NCI-H146 treated with DMSO at 0.1 percent for 48 hours (cell line): ENCODE results near the gene DYRK1A.
"Not testable (repeated sequence)": the region's sequence is repeated elsewhere in the genome, so short reads cannot be mapped to it uniquely, and the experiment has no call there.

Experiments used
- DNase-seq: peaks from one replicate; lab custom pipeline; 2025; ENCODE audit not compliant: unreplicated experiment; lab: John Stamatoyannopoulos, UW

The DYRK1A gene

DNA sequence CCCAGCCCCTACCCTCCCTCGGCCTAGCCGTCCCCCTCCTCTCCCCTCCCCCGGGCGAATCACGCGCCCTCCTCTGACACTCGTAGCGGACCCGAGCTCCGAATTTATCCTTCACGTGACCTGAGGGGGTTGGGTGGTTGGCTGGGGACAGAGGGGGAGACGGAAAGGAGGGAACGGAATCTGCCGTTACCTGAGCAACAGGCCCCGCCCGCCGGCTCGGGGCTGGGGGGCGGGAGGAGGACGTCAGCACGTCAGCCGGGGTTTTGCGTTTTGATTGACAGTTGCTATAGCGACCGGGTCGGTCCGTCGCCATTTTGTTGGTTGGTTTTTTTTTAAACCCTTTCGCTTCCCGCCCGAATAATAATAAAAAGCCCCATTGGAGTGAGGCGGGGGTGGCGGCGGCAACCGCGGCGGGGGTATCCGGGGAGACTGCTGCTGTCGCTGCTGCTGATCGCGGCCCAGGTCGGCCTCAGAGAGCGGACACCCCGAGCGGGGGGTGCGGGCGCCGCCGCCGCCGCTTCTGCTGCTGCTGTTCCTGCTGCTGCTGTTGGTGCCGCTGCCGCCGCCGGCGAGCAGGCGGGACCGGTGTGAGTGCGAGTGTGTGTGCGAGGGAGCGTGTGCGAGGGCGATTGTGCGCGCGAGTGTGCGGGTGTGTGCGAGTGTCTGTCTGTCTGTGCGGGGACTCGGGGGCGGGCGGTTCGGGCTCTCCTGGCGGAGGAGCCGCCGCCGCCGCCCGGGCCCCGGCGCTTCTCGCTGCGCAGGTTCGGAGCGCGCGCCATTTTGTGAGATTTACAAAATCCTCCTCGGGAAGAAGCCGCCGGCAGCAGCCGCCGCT is at the start of gene DYRK1A:
TSS of gene DYRK1A (plus strand) at position 292 of the 835 bp plus-strand sequence. CDS start 53,602 bp downstream, outside the sequence.
- DNase-seq, result peak; percentile 88

DNA sequence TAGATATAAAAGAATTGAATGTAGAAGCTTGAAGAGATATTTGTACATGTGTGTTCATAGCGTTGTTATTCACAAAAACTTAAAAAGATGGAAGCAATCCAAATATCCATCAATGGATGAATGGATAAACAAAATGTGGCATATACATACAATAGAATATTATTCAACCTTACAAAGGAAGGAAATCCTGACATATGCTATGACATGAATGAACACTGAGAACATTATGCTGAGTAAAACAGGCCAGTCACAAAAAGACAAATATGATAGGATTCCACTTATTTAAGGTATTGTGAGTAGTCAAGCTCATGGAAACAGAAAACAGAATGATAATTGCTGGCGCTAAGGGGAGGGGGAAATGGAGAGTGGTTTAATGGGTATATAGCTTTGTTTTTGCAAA is 47.0 kb upstream of the DYRK1A start:
- no peak for DNase-seq

DNA sequence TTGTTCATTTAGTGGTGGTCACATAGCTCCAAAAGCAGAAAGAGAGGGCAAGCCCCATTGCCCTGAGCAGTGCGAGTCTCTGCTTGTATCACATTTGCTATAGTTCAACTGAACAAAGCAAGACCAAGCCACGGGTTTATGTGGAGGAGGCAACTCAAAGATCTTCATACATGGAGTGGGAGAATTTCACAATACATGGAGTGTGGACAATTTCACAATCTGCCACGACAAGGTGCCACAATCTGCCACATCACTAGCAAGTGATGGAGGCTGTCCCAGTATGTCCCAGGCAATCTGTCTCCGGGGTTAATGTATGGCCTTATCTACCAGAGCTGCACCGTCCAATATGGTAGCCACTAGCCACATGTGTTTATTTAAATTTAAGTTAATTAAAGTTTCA is 44.5 kb upstream of the DYRK1A start:
- DNase-seq, result no peak

DNA sequence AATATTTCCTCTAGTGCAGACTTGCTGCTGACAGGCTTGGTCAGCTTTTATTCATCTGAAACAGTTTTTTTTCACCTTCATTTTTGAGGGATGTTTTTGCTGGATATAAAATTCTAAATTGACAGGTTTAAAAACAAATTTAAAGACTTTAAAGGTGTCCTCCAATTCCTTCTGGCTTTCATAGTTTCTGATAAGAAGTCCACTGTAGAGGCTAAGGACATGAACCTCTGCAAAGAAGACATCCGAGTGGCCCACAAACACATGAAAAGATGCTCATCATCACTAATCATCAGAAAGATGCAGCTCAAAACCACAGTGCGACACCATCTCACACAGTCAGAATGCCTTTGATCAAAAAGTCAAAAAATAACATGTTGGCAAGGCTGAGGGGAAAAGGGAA is 42.0 kb upstream of the DYRK1A start:
- DNase-seq, result no peak

DNA sequence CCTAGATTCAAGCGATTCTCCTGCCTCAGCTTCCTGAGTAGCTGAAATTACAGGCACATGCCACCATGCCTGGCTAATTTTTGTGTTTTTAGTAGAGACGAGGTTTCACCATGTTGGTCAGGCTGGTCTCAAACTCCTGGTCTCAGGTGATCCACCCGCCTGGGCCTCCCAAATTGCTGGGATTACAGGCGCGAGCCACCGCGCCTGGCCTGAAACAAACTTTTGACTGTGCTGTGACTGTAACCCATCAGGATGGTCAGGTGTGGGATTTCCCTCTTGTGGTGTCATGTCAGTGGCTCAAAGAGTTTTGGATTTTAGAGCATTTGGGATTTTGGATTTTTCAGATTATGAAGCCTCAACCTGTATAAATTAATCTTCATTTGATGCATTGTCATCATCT is 38.4 kb upstream of the DYRK1A start:
- DNase-seq, result not testable (repeated sequence)

DNA sequence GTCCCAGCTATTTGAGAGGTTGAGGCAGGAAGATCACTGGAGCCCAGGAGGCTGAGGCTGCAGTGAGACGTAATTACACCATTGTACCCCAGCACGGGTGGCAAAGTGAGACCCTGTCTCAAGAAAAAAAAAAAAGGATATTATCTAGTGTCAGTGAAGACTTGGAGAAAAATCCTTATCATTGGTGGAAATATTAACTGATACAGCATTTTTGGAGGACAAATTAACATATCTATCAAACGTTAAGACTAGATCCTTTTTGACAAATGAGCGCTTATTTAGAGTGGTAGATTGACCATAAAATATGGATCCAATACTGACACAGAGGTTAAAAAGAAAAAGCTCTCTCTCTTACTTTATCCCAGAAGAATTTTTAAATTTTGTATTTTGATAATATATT is 35.2 kb upstream of the DYRK1A start:
- DNase-seq, result no peak

DNA sequence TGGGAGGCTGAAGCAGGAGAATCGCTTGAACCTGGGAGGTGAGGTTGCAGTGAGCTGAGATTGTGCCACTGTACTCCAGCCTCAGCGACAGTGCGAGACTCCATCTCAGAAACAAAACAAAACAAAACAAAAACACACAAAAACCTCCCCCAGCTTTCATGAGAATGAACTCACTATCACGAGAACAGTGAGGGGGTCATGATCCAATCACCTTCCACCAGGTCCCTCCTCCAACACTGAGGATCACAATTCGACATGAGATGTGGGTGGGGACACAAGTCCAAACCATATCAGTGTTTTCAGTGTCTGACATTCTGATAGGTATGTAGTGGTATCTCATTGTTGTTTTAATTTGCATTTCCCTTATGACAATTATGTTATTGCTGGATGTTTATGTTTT is 31.5 kb upstream of the DYRK1A start:
- DNase-seq, result no peak

DNA sequence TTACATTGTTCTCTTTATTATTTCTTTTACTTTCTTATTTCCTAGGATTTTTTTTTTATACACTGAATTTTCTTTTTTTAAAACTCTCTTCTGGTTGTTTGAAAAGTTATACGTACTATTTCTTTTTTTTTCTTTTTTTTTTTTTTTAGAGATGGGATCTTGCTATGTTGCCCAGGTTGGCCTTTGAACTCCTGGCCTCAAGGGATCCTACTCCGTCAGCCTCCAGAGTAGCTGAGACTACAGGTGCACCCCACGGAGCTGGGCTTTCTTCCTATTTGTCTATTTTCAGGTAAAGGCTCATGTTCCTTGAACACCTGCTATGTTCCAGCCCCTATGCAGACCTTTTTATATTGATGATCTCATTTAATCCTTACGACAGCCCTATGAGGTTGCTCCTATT is 29.4 kb upstream of the DYRK1A start:
- no peak for DNase-seq

DNA sequence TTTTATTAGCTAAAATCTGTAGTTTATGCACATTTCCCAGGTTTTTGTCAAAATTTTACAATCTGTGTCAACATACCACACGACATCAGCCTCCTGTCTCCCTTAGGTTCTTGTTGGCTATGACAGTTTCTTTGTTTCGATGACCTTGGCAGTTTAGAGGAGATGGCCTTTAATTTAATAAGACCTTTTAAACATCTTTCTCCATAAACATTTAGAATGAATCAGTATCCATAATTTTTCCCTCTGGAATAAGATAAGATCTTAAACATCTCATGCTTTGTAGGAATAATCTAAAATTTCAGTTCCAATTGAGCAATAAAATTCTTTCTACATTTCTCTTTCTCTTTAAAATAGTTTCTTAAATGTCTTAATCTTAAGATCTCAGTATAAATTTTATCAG is 28.7 kb upstream of the DYRK1A start:
- no peak for DNase-seq

DNA sequence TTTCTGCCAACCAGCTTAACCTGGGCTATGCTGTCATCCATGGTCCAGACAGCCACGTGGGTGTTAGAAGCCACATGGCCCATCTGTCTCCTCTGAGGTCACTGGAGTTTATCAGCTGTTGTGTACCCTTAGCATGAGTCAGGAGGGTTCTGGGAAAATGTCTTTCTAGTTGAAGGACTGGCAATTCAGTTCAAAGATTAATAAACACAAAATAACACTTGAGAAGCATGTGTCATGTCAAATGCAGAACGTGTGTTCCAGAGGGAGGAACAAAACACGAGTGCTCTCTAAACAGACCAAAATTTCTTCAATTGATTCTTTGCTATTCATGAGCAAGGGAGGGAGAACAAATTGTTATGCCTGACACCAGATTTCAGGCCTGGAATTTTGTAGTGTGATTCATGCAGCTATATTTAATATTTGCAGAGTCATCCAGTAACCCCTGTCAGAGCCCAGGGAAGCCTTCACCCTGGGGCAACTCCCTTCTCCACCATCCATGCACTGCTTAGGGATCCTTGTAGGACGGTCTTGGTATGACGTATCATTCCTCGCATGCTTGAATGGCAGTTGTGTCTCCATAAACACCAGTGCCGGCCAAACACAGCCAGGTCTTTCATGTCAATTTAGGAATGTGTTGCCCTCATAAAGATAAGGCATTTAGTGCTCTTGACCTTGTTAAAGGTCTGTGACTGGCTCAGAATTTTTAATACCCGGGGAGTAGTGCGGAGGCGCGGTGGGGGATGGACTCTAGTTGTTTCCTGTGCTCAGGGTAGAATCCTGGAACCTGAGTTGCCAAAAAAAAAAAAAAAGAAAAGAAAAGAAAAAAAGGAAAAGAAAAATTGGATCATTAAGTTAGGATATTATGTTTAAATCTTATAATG is 27.7 kb upstream of the DYRK1A start:
- no peak for DNase-seq

DNA sequence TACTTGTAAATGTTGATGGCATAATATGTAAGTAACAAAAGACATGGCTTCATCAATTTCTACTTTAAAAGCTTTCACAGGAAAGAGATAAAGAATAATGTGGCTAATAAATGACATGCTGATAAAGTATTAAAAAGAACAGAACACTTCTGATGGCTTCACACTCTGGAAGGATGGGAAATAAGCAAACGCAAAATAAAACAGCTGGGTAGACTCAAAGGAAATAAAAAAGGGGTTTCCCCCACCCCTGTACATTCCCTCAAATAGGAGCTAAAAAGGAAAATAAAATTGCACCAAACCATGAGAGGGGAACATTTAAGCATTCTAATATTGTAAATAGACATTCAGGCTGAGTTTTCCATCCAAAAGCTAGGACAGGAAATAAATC is 27.0 kb upstream of the DYRK1A start:
- DNase-seq, result no peak

DNA sequence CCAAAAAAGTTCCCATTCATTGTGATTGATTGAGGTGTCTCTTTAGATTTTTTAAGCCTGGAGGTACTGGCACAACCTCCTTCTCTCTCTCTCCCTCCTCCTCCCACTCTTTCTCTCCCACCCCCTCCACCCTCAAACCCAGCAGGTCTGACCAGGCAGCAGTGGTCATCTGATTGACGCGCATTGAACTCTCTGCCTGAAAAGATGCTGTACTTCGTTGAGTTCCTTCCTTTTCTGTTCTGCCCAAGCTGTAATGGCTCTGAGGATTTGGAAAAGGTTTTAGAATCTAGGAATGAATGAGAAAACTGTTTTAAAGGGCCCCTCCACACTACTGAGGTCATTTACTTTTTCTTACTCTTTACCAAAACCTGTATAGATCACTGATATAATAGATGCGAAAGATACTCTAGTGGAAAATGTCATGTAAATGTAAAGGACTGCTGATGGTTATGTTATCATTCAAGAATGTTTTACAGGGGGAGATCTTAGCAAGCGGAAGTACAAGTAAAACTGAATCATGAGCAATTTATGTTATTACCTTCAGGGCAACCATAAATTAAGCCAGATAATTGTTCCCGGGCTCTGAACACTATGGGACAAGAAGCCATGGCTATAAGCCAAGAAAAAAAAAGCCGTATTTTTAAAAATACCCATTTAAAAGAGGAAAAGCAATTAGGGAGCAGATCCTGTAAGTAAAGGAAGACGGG is 25.2 kb upstream of the DYRK1A start:
- no peak for DNase-seq

DNA sequence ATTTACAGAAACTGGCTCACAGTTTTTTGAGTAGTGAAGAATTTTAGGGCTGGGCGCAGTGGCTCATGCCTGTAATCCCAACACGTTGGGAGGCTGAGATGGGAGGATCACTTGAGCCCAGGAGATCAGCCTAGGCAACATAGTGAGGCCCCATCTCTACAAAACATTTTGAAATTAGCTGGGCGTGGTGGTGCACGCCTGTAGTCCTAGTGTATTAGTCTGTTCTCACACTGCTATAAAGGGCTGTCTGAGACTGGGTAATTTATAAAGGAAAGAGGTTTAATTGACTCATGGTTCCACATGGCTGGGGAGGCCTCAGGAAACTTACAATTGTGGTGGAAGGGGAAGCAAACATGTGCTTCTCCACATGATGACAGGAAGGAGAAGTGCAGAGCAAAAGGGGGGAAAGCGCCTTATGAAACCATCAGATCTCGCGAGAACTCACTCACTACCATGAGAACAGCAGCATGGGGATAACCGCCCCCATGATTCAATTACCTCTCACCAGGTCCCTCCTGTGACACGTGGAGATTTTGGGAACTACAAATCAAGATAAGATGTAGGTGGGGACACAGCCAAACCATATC is 24.4 kb upstream of the DYRK1A start:
- DNase-seq, result no peak

DNA sequence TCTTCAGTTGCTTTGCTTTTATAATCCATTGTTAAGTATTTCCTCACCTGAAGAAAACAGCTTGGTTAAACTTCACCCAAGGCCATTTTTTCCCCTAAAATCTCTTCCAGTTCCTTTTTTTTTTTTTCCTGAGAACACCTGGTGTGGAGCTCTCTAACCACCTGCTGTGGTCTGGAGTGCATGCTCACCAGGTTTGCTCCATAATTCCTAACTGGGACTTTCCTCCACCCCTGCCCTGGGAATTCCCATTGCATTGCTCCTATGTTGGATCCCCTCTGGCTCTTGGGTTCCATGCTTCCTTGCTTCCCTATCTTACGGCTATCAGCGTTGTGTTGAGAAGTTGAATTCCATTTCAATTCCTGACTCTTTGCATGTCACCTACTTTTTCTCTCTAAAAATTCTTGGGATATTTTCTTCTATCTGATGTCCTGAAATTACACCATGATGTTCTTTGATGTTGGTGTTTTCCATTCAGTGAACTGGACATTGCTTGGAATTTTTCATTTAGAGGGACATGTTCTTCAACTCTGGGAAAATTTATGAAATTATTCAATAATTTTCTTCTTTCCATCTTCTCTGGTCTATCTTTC is 19.6 kb upstream of the DYRK1A start:
- no peak for DNase-seq

DNA sequence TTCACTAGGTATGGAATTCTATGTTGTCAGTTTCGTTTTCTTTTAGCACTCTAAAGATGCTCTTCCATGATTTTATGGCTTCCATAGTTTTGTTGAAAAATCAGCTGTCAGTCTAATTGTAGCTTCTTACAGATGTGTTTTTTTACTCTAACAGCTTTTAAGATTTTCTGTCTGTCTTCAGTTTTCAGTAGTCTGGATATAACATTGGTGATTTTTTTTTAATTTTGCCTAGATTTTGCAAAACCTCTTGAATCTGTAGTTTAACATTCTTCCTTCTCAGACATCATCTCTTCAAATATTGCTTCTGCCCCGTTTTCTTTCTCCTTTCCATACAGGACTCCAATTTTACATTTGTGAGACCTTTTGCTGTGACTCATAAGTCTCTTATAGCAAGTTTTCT is 17.9 kb upstream of the DYRK1A start:
- DNase-seq, result no peak

DNA sequence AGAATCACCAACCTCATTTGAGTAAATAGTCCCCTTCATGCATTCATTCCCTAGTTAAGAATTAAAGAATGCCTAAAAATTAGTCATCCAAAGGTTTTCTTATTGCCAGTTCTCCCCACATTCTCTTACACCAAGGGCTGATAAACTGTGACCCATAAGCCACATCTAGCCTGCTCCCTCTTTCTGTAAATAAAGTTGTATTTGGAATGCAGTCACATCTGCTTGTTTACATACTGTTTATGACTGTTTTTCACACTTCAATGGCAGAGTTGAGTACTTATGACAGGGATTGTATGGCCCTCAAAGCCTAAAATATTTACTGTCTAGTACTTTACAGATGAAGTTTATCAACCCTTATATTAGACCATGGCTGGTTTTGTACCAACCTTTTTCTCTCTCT is 16.1 kb upstream of the DYRK1A start:
- DNase-seq, result no peak

DNA sequence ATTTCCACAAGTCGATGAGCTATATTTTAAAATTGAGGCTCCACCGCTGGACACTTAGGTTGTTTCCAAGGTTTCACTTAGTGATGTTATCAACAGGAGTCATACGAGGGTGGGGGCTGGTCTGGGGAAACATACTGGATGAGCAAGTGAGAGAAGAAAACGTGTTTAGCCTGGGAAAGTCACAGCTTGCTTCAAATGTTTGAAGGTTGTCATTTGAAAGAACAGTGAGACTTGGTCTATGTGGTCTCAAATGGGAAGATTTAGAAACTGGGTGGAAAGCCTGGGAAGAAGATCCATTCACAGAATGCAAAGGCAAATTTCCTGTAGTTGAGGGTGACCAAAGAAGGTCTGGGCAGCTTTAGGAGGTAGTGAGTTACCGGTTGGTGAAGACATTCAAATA is 9.9 kb upstream of the DYRK1A start:
- DNase-seq, result no peak

DNA sequence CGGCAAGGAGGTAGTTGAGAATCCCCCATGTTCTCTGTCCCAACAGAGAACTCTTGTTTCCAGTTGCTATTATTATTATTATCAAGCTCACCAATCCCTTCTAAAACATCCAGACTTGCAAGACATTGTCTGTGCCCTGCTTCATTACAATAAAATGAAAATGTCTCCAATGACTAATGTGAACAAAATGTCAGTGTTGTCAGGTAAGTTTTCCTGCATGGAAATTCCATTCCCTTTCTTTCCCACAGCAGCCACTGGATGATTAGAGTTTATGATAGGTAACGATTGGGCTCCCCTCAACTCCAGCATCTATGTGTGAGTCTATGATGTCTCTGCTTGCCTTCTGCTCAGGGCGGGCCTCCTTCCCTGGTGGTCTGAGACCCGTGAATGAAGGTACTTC is 8.9 kb upstream of the DYRK1A start:
- DNase-seq, result no peak

DNA sequence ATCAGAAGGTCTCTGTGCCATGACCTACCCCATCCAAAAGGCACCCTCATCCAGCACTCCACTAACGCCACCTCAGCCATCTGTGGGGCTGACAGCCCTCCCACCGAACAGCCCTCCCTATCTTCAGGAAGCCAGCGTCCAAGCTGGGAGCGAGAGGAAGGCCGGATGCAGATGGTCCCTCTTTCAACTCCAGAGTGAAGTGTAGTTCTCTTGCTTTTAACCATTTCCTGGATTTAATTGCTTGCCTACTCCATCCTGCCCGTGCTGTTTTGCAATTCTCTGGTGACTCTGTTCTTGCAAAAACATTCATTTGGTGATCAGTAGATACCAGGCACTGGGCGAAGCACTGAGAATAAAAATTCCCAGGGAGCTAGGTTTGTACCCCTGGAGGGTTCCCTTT is 8.2 kb upstream of the DYRK1A start:
- DNase-seq, result no peak

DNA sequence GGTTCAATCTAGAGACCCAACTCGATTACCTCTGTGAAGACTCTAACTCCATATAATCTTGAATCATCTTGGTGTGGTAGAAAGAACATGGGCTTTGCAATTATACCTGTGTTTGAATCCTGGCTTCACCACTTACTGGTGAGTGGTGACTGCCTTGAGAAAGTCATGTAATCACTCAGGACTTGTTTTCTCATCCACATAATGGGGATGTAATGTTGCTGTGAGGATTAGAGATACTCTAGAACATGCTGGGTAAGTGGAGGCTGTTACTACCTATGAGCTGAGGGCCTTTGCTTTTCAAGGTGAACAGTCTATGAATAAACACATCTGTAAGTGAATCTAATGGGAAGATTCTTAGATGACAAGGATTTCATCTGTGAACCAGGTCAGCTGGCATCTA is 2.6 kb upstream of the DYRK1A start:
- DNase-seq, result no peak

DNA sequence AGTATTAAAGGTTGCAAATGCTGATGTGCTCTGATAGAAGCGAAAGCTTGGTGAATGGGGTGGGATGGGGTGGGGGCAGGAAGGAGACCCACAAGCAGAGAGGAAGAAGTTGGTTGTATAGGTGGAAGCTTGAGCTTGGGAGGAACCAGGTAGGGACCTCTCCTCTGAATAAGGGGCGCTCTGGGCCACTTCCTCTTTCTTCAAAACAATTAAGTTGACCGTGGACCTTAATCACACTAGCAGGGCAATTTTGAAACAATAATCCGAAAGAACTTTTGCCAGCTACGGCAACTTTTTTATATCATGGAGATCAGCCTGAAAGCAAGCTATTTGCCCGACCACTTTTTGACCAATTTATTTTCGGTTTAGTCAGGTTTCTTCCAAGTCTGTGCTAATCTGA is 1.9 kb upstream of the DYRK1A start:
- no peak for DNase-seq
